ENCODE results near the gene ADIPOR1.

- TF ChIP-seq CTCF (IDR thresholded peaks at IDR 0.05) (no peak), POLR2A (IDR thresholded peaks at IDR 0.05) (no peak), POLR2AphosphoS5 (IDR thresholded peaks at IDR 0.05) (no peak)
Observed at GRCh38 chr1:202959276-202959620, 1.1 kb upstream of the ADIPOR1 start.
